ENCODE data around the gene ESM1.

GRCh38 chr5:54969856-54970828, 15.3 kb downstream of the ESM1 start:
- no peak for TF ChIP-seq BHLHE40 (IDR thresholded peaks at IDR 0.05; ENCODE audit: borderline replicate concordance)
- TF ChIP-seq FOXM1 (IDR thresholded peaks at IDR 0.05; ENCODE audit: borderline replicate concordance): no peak
- no peak for TF ChIP-seq NFRKB (IDR thresholded peaks at IDR 0.05)
- TF ChIP-seq LEF1 (IDR thresholded peaks at IDR 0.05; ENCODE audit: borderline replicate concordance): no peak
- no peak for TF ChIP-seq FOXK2 (IDR thresholded peaks at IDR 0.05)
- TF ChIP-seq TARDBP (IDR thresholded peaks at IDR 0.05): no peak
- no peak for TF ChIP-seq HDGF (IDR thresholded peaks at IDR 0.05; ENCODE audit: borderline replicate concordance)
- TF ChIP-seq FOXA1 (IDR thresholded peaks at IDR 0.05): no peak
- TF ChIP-seq PKNOX1 (IDR thresholded peaks at IDR 0.05): no peak

All from HEK293T (cell line).